CD4-positive, alpha-beta memory T cell (primary cell): Measurements from ENCODE around the gene TFAP2D. TPM values are rescaled to one million over a fixed set of nuclear protein-coding genes. Genes with fewer than 3 reads are reported as not detected.

Source experiments
- CTCF ChIA-PET: fragments of 350-600 bp; sonication (Branson Sonifier 250); formaldehyde crosslinking; loops from one replicate; lab custom pipeline; 2021; ENCODE audit warnings: inconsistent platforms; ENCODE audit not compliant: partially characterized antibody; lab: Charles Lee
- POLR2A ChIA-PET: fragments of 350-600 bp; sonication (Branson Sonifier 250); formaldehyde crosslinking; loops from one replicate; lab custom pipeline; 2021; ENCODE audit not compliant: partially characterized antibody; lab: Charles Lee
- DNase-seq, 5 donors: peaks; one replicate each; pipeline versions ENCODE4 v3.0.0 to v3.0.0-alpha.2; 2020 to 2022; ENCODE audit warnings: mixed read lengths in 1 of 5
- H3K27ac ChIP-seq: one replicate; pipeline ENCODE4 v1.7.0; 2013; ENCODE audit warnings: low read depth, low read length
- H3K27me3 ChIP-seq: 2 replicates; pipeline ENCODE4 v1.7.0; 2013; ENCODE audit warnings: mild to moderate bottlenecking, low read length, moderate library complexity; ENCODE audit not compliant: insufficient read depth
- H3K36me3 ChIP-seq: 2 replicates; pipeline ENCODE4 v1.7.0; 2013; ENCODE audit warnings: mild to moderate bottlenecking, low read length, moderate library complexity; ENCODE audit not compliant: insufficient read depth
- H3K4me1 ChIP-seq: 2 replicates; pipeline ENCODE4 v1.7.0; 2013; ENCODE audit warnings: mild to moderate bottlenecking, low read length, moderate library complexity; ENCODE audit not compliant: insufficient read depth
- H3K4me3 ChIP-seq, 2 donors: one replicate each; pipeline ENCODE4 v1.7.0; 2013; ENCODE audit warnings: low read length in 2 of 2, mild to moderate bottlenecking in 1 of 2
- H3K9me3 ChIP-seq, 2 donors: one replicate each; pipeline ENCODE4 v1.7.0; 2013; ENCODE audit warnings: low read length in 2 of 2, control low read depth in 1 of 2; ENCODE audit not compliant: control insufficient read depth in 1 of 2
- H3K27ac Mint-ChIP-seq, 7 donors: one replicate each; pipeline ENCODE4 v1.8.0; 2020 to 2021; ENCODE audit warnings: mixed read lengths in 7 of 7, mild to moderate bottlenecking in 6 of 7, inconsistent platforms in 3 of 7, moderate library complexity in 3 of 7
- H3K27me3 Mint-ChIP-seq, 2 donors: one replicate each; pipeline ENCODE4 v1.8.0; 2020 to 2021; ENCODE audit warnings: mixed read lengths in 2 of 2
- H3K36me3 Mint-ChIP-seq, 2 donors: one replicate each; pipeline ENCODE4 v1.8.0; 2020 to 2021; ENCODE audit warnings: mixed read lengths in 2 of 2, inconsistent platforms in 1 of 2, mild to moderate bottlenecking in 1 of 2
- H3K4me1 Mint-ChIP-seq, 4 donors: one replicate each; pipeline ENCODE4 v1.8.0; 2020 to 2021; ENCODE audit warnings: mixed read lengths in 4 of 4, mild to moderate bottlenecking in 1 of 4
- H3K4me3 Mint-ChIP-seq, 8 donors: one replicate each; pipeline ENCODE4 v1.8.0; 2020 to 2021; ENCODE audit warnings: mixed read lengths in 8 of 8, mild to moderate bottlenecking in 7 of 8, moderate library complexity in 6 of 8, inconsistent platforms in 3 of 8
- H3K9me3 Mint-ChIP-seq, 8 donors: one replicate each; pipeline ENCODE4 v1.8.0; 2020 to 2021; ENCODE audit warnings: mixed read lengths in 8 of 8, mild to moderate bottlenecking in 5 of 8, inconsistent platforms in 3 of 8, moderate library complexity in 1 of 8
- intact Hi-C: fragments of 100-400 bp; cut with micrococcal nuclease; formaldehyde crosslinking; loops from one replicate; pipeline ENCODE4 v1.15.1; 2023
- polyA plus RNA-seq, 2 donors: library from polyadenylated mRNA; unstranded; fragments of 300-500 nt; fragmentation: Illumina TruSeq; gene quantifications; one replicate each; pipeline ENCODE4 v1.2.3, GENCODE V29; 2021
- total RNA-seq, 2 experiments: library from RNA; stranded (reverse); gene quantifications; one replicate each; pipeline ENCODE4 v1.2.3, GENCODE V29; 2021

TFAP2D gene
- total RNA-seq (not detected), polyA plus RNA-seq (not detected)

- H3K4me1 ChIP-seq: no peaks in the 10 kb centered on the region
- peaks cover 6% of the 10 kb centered on the region for H3K27me3 ChIP-seq
- H3K4me3 ChIP-seq: no peak within 1 kb of the TSS
- peak within 1 kb of the TSS in 1 of 7 donors; percentile 75 for H3K27ac Mint-ChIP-seq
- peaks cover 0 to 4% (median 0%) of the 10 kb centered on the region in 4 donors for H3K4me1 Mint-ChIP-seq
- intact Hi-C loops: no loop called here
- peaks cover 24 to 35% of the 10 kb centered on the region in 2 donors for H3K27me3 Mint-ChIP-seq
- no peak within 1 kb of the TSS for H3K27ac ChIP-seq
- POLR2A ChIA-PET: no interaction called here
- DNase-seq: no peak
- no peaks in the 10 kb centered on the region for H3K9me3 ChIP-seq
- peaks cover 0 to 24% (median 12%) of the 10 kb centered on the region in 8 donors for H3K9me3 Mint-ChIP-seq
- no peaks in the 10 kb centered on the region for H3K36me3 ChIP-seq
- H3K4me3 Mint-ChIP-seq: no peak within 1 kb of the TSS
- CTCF ChIA-PET: interaction anchor here (0.7 kb wide), 1 partner anchor 27 kb away, joined by 4 read pairs; no protein-coding TSS in a partner anchor
- peaks cover 0 to 4% of the 10 kb centered on the region in 2 donors for H3K36me3 Mint-ChIP-seq
Measured at GRCh38 chr6:50713226-50713625, at the start of gene TFAP2D. TFAP2D (plus strand) TSS chr6:50713526; CDS start chr6:50714056, 530 bp downstream.

- H3K27me3 ChIP-seq: no peaks in the 10 kb centered on the region
- H3K36me3 ChIP-seq: no peaks in the 10 kb centered on the region
- no peaks in the 10 kb centered on the region for H3K9me3 ChIP-seq
- no peaks in the 10 kb centered on the region for H3K36me3 Mint-ChIP-seq
- DNase-seq: no peak
- H3K4me1 Mint-ChIP-seq: no peaks in the 10 kb centered on the region
- H3K9me3 Mint-ChIP-seq: peaks cover 0 to 4% (median 3%) of the 10 kb centered on the region in 8 donors
- no peak overlapping the region for H3K4me3 Mint-ChIP-seq
- POLR2A ChIA-PET: no interaction called here
- no peaks in the 10 kb centered on the region for H3K4me1 ChIP-seq
- H3K4me3 ChIP-seq: no peak overlapping the region
- intact Hi-C loops: no loop called here
- CTCF ChIA-PET: no interaction called here
- H3K27me3 Mint-ChIP-seq: no peaks in the 10 kb centered on the region
- no peak overlapping the region for H3K27ac Mint-ChIP-seq
- H3K27ac ChIP-seq: no peak overlapping the region
Measured at GRCh38 chr6:50663806-50664205, 49.5 kb upstream of the TFAP2D start.

- Mint-ChIP-seq H3K27ac (no peak overlapping the region), H3K4me3 (no peak overlapping the region), H3K9me3 (peaks cover 0 to 4% (median 1%) of the 10 kb centered on the region in 8 donors), H3K36me3 (no peaks in the 10 kb centered on the region), H3K4me1 (no peaks in the 10 kb centered on the region), H3K27me3 (no peaks in the 10 kb centered on the region)
- POLR2A ChIA-PET: no interaction called here
- H3K27me3 ChIP-seq: no peaks in the 10 kb centered on the region
- CTCF ChIA-PET: no interaction called here
- no peaks in the 10 kb centered on the region for H3K36me3 ChIP-seq
- H3K4me3 ChIP-seq: no peak overlapping the region
- H3K9me3 ChIP-seq: no peaks in the 10 kb centered on the region
- no peak for DNase-seq
- no peaks in the 10 kb centered on the region for H3K4me1 ChIP-seq
- intact Hi-C loops: no loop called here
- H3K27ac ChIP-seq: no peak overlapping the region
Measured at GRCh38 chr6:50666089-50666488, 47.2 kb upstream of the TFAP2D start.

GRCh38 chr6:50681213-50681824, 32.0 kb upstream of the TFAP2D start:
- H3K36me3 Mint-ChIP-seq: no peaks in the 10 kb centered on the region
- Histone ChIP-seq H3K4me3 (no peak overlapping the region), H3K27me3 (no peaks in the 10 kb centered on the region), H3K9me3 (no peaks in the 10 kb centered on the region), H3K27ac (no peak overlapping the region), H3K4me1 (no peaks in the 10 kb centered on the region), H3K36me3 (no peaks in the 10 kb centered on the region)
- H3K9me3 Mint-ChIP-seq: peaks cover 0 to 8% (median 3%) of the 10 kb centered on the region in 8 donors
- no peak overlapping the region for H3K4me3 Mint-ChIP-seq
- POLR2A ChIA-PET: no interaction called here
- no peak for DNase-seq
- CTCF ChIA-PET: no interaction called here
- H3K27me3 Mint-ChIP-seq: no peaks in the 10 kb centered on the region
- no peak overlapping the region for H3K27ac Mint-ChIP-seq
- H3K4me1 Mint-ChIP-seq: no peaks in the 10 kb centered on the region
- intact Hi-C loops: no loop called here

- H3K27me3 Mint-ChIP-seq: no peaks in the 10 kb centered on the region
- H3K27ac Mint-ChIP-seq: no peak overlapping the region
- no peak overlapping the region for H3K4me3 Mint-ChIP-seq
- H3K4me1 ChIP-seq: no peaks in the 10 kb centered on the region
- peaks cover 0 to 7% (median under 1%) of the 10 kb centered on the region in 8 donors for H3K9me3 Mint-ChIP-seq
- no peaks in the 10 kb centered on the region for H3K36me3 Mint-ChIP-seq
- no peak for DNase-seq
- H3K36me3 ChIP-seq: no peaks in the 10 kb centered on the region
- H3K4me3 ChIP-seq: no peak overlapping the region
- no peaks in the 10 kb centered on the region for H3K9me3 ChIP-seq
- POLR2A ChIA-PET: no interaction called here
- CTCF ChIA-PET: no interaction called here
- no peaks in the 10 kb centered on the region for H3K4me1 Mint-ChIP-seq
- H3K27ac ChIP-seq: no peak overlapping the region
- H3K27me3 ChIP-seq: no peaks in the 10 kb centered on the region
- intact Hi-C loops: no loop called here
Measured at GRCh38 chr6:50689210-50689609, 24.1 kb upstream of the TFAP2D start.

- intact Hi-C loops: no loop called here
- no peaks in the 10 kb centered on the region for H3K27me3 ChIP-seq
- no peak for DNase-seq
- Mint-ChIP-seq H3K4me1 (no peaks in the 10 kb centered on the region), H3K27me3 (no peaks in the 10 kb centered on the region), H3K27ac (no peak overlapping the region), H3K4me3 (no peak overlapping the region), H3K9me3 (peaks cover 0 to 5% (median 0%) of the 10 kb centered on the region in 8 donors), H3K36me3 (no peaks in the 10 kb centered on the region)
- ChIA-PET POLR2A (no interaction called here), CTCF (no interaction called here)
- no peaks in the 10 kb centered on the region for H3K36me3 ChIP-seq
- H3K4me3 ChIP-seq: no peak overlapping the region
- H3K4me1 ChIP-seq: no peaks in the 10 kb centered on the region
- no peak overlapping the region for H3K27ac ChIP-seq
- no peaks in the 10 kb centered on the region for H3K9me3 ChIP-seq
Measured at GRCh38 chr6:50691814-50692495, 21.4 kb upstream of the TFAP2D start.

- POLR2A ChIA-PET: no interaction called here
- H3K27ac ChIP-seq: no peak overlapping the region
- H3K4me1 ChIP-seq: no peaks in the 10 kb centered on the region
- H3K4me3 ChIP-seq: no peak overlapping the region
- CTCF ChIA-PET: no interaction called here
- DNase-seq: no peak
- Mint-ChIP-seq H3K27me3 (no peaks in the 10 kb centered on the region), H3K9me3 (peaks cover 0 to 6% (median 2%) of the 10 kb centered on the region in 8 donors), H3K4me1 (peaks cover 0 to 1% (median 0%) of the 10 kb centered on the region in 4 donors), H3K36me3 (no peaks in the 10 kb centered on the region), H3K4me3 (no peak overlapping the region), H3K27ac (no peak overlapping the region)
- intact Hi-C loops: no loop called here
- no peaks in the 10 kb centered on the region for H3K36me3 ChIP-seq
- no peaks in the 10 kb centered on the region for H3K9me3 ChIP-seq
- H3K27me3 ChIP-seq: no peaks in the 10 kb centered on the region
Measured at GRCh38 chr6:50698546-50698945, 14.8 kb upstream of the TFAP2D start.
